Activated gamma-delta T cell treated with Interleukin-2 at 50 U/mL for 16 hours (primary cell): ENCODE measurements around the gene ELMO1.

ENCODE experiments used
- DNase-seq: peaks from one replicate; pipeline ENCODE4 v3.0.0-alpha.2; 2020

The ELMO1 gene

DNA sequence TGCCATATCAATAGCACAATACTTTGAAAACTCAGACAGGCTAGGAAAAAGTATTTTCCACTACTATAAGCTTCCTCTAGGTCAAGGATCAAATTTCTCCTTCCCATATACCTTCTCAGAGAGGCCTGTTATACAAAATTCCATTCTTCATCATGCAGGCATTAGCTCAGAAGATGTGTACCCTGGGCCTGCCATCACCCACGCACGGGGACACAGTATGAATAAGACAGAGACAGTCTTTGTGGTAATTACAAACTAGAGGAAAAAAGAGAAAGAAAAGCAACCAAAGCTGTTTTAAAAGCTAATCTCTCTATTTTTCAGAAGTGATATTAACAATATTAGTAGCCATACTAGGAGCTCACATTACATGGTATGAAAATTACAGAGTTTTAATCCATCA lies 487.6 kb downstream of the ELMO1 start:
- DNase-seq: no peak

DNA sequence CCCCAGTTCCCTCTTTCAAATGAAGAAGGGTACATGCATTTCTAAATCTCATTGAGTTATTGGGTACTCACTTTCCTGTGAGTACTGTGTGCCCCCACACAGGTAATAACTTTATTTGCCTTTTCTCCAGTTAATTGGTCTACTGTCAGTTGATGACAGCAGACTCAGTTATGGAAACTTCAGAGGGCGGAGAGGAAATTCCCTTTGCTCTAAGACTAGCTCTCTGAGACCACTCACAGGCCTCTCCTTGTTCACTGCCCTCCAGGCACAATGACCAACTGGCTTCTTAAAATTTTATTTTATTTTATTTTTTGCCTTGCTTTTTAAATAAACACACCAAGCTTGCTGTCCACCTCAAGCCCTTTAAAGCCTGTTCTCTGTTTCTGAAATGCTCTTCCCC lies 488.6 kb downstream of the ELMO1 start:
- DNase-seq: no peak

DNA sequence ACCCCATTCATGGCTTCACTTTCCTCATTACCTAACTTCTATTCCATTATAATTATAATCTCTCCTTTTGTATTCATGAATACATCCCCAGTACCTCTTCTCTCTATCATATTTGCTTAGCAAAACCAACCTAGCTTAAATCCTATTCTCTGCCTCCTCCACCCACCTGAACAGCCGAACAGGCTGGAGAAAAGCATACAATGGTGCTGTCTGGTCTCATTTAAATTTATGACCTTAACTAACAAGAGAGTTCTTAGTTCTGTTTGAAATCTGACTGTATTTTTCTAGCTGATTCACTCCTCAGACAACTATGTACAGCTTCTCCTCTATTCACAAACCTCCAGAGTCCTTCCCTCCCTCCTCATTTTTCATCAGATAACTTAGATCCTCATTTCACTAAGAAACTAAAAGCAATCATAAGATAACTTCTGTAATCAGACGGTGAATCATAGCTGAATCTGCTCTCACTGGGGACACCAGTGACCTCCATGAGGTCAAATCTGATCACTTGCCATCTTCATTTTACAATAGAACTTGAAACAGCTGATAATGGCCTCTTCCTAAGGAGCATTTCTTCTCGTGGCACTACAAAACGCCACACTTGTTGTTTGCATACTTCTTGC lies 490.4 kb downstream of the ELMO1 start:
- DNase-seq: no peak

DNA sequence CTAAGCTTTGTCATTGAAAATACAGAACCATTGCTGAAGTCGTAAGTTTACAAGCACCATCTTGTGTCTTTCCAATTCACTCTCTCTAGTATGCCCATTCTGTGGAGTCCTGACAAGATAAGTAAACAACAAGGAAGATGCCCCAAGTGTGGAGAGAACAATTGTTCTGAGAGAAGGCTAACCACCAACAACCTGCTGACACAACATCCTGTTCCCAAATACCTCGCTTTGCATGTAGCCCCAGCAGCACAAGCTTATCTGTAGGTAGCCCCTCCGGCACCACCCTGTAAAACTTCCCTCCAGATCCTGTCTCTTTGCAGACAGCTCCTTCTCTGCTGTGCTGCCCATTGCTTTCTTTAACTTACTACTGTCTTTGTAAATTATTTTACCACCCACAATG lies 491.0 kb downstream of the ELMO1 start:
- no peak for DNase-seq

DNA sequence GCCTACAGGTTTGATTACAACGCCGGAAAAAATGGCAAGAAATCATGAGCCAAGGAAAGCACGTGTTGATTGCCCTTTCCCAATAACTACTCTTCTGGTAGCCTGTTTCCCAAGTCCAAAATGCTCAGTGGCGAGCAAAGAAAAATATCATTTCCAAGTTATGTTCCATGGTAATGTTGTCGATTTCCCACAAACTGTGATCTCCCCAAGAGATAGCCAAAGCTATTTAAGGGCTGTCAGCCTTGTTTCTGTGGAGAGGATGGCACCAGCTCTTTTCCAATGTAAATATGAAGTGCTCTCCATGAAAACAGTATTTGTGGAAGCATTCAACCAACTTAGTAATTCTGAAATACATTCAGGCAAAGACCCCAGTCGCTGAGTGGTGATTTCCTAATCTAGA lies 491.9 kb downstream of the ELMO1 start:
- DNase-seq: no peak

DNA sequence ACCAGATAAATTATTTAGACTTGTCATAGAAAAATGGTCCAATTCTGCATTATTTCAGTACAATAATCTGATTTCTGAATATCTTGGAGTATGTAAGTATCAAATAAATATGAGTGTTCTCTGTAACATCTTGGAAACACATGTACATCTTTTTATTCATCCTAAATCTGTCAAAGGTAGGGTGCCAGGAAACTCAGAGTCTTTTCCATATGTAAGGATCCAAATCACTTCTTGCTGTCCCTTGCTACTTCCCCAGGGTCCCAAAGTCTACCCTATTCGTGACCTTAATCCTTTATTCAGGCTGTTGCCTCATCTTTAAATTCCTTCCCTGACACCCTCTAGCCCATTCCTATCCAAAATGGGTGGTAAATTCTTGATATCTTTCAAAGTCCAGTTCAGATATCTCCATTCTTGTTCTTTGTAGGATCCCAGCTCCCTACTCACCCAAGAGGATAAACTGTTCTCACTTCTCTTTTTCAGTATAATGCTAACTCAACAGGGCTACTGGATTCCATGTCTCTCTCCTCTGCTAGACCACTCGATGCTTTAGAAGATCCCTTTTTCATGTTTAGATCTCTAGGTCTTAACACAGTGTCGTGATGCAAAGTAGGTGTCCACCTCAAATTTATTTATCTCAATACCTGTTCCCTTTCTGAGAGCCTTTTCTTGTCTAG lies 493.1 kb downstream of the ELMO1 start:
- DNase-seq: no peak

DNA sequence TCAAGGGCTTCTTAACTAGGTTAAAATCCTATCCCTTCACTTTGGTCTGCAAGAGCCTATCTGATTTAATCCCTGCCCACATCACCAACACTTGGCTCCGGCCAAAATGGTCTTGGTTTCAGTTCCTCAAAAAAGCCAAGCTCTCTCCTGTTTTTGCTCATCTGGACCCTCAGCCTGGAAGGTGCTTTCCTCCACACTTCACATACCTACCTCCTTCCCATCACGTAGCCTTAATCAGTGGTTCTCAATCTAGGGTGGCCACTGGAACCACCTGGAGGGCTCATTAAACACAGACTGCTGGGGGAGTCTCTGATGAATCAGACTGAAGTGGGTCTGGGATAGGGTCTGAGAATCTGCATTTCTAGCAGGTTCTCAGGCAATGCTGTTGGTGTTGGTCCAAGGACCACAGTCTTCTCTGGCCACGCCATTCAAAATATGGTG lies 497.4 kb downstream of the ELMO1 start:
- no peak for DNase-seq

DNA sequence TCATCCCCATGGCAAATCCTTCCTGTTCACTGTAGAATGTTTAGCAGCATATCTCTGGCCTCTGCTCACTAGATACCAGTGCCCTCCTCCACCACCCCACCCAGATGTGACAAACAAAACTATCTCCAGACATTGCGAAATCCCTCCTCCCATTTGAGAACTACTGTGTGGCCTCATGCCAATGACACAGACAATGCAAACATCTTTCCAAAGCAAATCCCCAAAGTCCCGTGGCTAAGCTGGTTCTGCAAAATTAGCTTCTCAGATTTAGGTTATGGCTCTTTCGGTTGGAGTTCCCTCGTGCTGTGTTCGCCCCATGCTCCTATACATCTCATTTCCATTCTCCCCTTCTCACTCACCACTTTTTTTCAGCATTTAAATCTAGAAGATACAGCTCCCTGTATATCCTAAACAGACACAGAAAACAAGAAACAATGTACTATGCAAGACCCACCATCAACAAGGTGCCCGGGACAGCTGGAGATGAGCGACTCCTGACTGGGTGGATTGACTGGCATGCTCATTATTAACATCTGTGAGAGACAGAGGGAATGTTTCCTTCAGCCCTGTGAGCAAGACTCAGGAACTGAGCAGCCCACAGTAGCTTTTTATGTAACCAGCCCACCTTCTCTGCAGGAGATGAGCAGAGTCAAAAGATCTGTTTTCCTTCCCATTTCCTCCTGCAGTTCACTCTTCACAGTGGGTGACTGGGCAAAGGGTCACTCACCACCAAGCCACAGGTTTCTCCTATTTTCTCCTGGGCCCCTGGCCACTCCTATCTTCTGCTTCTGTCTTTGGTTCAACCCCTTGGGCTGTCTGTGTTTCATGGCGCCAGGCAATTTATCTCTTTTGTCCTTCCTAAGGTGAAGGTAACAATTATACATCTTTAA lies 498.7 kb downstream of the ELMO1 start:
- DNase-seq: no peak

DNA sequence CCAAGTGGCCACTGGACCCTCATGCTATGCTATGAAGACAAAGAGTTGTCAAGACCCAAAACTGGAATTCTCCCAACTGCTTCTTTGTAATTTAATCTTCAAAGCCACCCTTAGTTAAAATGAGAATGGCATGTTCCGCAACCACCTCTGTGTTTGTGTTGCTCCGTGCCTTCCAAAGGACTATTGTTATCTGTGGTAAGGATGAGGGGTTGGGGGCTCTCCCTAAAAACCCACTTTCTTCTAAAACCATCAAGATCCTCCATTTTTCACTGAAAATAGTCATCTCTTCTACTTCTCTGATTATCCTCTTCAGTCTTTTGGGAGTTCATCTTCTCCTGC lies 502.3 kb downstream of the ELMO1 start:
- DNase-seq: no peak

DNA sequence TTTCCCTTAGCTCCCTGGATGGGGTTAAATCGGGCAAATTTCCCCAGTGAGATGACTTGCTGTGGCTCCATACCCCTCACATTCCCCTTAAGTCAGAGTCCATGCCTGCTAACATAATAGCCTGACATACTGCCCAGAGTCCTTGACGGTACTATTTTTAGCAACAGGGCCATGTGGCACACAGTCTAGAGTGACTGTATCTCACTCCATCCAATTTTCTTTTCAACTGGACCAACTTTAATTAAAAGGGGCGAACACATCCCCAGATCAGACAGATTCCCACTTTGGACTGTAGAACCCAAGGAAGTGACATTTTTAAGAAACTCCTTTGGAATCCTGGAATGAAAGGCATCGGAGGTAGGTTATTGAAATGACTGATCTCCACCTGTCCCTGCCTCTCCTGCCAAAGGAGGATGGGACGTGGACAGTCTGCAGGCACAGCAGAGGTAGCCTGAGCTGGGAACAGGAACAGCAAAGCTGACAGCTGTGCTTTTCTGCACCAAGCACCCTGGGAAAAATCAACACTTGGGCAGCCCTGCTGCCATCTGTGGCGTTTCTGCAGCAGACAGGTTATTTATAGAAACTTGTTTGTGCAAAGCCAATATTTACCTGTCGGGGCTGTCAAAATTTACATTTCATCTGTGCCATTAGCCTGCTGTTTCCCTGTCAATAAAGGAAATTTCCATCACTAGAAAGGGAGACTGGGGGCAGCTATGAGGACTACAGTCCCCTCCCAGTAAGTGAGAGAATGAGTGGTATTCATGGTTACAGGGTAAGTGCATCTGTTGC lies 502.9 kb downstream of the ELMO1 start:
- DNase-seq: no peak

DNA sequence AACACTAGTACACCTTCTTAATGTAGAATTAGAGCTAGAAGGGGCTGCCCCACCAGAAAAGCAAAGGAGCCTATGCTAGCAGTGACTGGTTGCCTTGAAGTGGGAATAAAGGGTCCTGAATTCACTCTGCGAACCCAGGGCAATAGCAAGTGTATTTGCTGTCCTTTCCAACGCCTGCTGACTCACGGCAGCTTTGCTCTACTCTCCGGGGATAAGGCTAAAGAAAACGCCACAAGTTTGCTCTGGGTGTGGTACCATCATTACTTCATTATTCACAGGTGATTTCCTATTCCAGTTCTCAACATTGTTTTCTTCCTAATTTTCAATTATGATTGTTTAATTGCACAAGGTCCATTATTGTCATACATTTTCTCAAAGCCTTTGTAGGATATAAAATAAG lies 503.8 kb downstream of the ELMO1 start:
- DNase-seq: no peak

DNA sequence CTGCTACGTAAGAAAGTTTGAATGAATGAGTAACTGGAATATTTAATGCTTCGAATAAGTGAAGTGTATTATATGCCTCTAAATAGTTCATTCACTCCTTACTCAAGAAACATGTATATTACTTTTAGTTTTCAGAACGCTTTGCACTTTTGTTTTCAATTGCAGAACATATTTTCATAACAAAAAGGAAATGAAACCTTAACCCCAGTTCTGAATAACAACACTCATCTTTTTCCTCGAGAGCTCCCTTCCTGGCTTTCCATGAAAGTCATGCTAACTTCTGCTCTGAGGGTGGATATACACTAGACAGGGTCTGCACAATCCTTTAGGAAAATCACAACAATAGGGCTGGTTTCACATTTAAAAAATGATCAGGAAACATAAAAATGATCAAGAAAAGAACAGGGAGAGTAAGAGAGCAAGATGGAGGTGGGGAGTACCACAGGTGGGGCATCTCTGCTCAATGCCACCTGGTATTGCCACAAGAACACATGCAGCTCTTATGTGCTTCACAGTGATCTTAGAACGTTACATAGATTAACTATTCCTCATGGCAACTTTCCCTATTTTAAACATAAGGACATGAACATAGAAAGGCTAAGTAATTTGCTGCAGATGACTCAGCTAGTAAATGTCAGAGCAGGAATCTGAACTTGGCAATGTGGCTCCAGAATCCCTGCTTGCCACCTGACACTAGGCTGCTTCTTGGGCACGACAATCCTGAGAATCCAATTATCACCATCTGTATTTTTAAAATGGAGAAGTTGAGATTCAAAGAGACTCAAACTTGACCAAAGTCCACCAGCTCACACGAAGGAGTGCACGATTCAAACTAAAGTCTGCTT lies 504.9 kb downstream of the ELMO1 start:
- no peak for DNase-seq

DNA sequence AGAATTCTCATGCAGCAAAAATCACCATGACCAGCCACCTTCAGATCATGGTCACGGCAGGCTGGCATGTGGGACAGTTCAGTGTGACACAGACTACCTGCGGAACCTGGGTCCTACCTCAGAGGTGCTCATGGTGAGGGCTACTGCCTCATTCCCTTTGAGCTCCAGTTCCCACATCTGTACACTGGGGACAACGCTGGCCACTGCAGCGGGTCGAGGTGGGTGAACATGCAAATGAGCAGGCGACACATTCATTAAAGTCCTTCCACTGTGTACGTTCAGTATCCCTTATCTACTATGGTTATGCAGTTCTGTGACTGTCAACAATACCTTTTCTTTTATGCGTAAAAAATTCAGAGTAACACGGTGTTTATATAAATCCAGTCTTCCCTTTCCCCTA lies 505.7 kb downstream of the ELMO1 start:
- DNase-seq: no peak

DNA sequence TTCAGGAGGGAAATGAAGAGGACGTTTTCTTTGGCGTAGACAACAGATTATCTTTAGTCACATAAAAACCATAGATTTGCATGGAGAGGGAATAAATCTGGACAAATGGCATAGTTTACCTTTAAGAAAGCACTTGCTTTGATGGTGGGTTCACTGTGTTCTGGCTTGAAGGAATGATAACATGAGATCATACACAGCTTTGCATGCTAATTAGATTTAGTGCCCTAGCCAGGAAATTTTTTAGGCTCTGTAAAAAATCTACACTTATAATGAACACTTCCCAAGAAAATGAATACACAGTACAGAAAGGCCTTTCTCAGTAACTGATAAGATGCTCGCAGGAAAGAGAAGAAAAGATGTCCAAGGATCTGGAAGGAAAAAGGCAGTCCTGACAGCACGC lies 506.1 kb downstream of the ELMO1 start:
- DNase-seq: no peak

DNA sequence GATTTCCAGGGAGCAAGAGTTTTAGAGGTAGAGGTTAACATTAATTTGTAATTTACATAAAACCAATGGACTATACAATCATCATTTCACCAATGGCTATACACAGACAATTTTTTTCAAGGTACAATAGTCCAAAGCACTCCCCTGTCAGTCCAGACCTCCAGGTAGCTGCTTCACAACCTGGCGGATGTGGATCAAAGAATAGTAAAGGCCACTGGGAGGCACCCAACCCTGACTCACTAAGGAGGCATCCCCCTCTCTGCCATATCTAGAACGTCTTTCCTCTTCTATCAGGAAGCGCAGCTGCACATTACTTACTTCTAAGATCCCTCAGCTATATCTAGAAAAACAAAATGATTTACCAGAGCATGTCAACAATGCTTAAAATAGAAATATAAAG lies 506.6 kb downstream of the ELMO1 start:
- DNase-seq: no peak

DNA sequence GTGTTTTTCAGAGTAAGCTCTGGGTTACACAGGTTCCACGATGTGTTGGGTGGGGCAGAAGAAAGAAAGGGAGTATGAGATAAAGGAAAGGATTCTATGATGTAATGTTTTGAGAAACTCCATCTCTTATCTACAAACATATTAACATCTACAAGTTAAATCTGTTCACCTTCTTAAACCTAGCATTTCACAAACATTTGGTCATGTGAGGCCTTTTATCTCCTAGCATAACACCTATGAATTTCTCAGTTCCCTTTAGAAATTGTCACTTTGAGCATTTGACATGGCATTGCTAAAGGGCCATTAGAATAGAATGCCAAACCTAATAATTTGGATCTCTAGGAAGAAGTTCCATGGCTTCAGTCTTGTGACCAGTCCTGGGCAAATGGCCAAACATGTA lies 507.3 kb downstream of the ELMO1 start:
- no peak for DNase-seq

DNA sequence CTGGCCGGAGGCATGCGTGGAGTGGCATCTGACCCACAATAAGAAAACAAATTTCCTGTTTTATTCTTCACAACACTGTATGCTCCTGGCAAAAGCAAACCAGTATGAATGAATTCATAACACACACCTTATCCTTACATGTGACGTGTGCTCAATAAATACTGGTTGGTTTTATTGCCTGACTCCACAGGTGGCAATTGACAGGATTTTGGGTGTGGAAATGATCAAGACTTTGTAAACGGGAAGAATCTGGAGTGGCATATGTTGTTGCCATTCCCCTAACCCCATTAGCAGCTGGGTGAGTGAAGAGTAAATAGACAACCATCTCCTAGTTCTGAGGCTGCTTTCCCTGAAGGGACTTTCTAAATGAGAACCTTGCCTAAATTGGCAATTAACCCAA lies 508.8 kb downstream of the ELMO1 start:
- no peak for DNase-seq

DNA sequence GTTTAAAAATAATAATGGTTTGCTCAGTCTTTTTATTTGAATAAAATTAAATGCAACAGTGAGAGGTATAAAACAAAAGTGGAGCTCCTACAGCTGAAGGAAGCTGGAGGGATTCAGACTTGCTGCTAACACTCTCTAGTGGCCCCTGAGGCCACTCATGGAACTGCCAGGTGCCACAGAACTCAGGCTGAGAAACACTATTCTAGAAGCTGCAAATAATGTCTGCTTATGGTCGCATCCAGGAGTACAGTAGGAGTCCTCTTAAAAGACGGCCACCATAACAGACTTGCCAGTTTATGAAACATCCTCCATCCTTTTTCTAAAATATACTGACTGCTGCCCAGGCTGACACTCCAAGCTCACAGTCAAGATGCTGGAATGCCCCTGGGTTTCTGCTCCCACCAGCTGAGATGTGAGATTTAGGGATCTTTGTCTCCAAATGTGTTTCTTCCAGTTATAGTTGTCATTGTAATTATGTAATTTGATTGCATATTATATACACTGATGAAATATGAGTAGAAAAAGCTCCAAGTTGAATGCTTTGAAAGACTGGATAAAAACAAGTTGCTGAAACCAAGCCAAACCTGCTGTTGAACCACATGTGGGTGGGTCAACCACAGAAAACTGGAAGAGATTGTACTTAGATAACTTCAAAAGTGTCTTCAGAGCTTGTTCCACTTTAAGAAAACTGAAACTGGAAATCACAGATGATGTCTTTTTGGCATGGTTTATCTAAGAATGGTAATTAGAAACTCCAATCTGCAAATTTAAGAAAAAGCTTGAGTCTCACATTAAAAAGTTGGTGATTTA lies 510.7 kb downstream of the ELMO1 start:
- no peak for DNase-seq

DNA sequence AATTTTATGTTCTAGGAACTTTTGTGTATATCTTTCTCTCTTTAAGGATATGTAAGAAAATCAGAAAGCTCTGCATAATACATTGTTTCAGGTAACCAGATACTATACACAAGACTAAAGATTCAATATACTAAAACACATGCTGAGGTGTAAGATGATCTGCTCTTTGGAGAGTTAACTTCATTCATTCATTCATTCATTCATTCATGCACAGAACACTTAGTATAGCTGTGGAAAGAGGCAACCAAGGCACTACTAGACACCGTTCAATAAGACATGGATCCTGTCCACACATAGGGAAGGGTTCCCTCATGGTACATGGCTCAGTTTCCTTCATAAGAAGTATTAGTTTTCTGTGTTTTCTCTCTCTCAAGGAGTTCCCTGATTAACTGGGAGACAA lies 516.8 kb downstream of the ELMO1 start:
- DNase-seq: no peak

DNA sequence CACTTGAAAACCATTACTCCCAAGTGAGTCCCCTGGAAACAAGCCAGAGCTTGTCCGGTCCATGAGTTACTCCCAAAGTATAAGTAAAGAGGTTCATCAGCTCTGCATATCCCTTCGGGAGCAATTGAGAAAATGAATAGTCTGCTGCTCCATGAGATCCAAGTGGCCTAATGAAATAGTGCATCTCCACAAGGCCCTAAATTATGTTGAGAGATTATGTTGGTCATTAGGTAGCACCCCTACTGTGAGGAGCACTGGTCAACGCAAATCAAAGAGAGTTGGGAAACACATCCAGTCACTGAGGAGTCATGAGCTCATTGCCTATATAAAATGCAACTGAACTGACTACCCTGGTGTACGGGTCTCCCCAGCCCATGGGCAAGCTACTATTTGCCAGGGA lies 518.9 kb downstream of the ELMO1 start:
- DNase-seq: no peak

DNA sequence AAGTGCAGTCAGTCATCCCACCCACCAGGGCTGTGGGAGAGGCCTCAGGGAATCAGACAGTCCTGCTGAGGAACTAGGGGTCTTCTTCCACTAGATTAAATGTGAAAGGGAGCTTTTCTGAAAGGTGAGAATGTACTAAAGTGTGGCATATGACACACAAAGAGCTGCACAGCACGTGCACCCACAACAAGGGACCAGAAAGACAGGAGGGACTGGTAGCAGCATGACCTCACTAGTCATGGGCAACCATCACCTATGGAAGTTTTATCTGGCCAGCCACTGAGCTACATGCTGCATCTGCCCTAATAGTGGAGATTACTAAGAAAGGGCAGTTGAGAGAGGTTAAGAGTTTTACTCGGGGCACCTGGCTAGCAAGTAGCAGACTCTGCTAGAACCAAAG lies 519.9 kb downstream of the ELMO1 start:
- no peak for DNase-seq

DNA sequence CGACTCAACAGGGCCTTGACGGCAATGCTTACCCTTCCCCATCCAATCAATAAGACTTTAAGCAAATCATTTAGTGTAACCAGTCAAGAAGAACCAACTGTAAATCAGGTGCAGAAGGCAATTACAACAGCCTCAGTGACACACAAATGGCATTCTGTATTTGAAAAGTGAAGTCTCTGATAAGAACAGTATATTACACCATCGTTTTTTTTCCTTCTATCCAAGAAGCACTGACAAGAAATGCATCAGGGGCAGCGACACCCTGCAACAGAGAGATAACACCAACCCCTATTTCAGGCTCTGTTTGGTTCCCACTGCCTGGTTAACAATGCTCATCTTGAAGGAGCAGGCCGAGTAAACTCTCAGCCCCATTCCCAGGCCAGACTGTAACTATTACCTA lies 520.4 kb downstream of the ELMO1 start:
- no peak for DNase-seq
